Neural crest cell (in vitro differentiated cells): ENCODE results near the gene PIGT. TPM values are rescaled to one million over a fixed set of nuclear protein-coding genes. Genes with fewer than 3 reads are reported as not detected.

Source experiments
- DNase-seq: peaks from one replicate; pipeline ENCODE4 v3.0.0; 2021; ENCODE audit warnings: low read depth, mixed read lengths, low spot score
- H3K27ac Mint-ChIP-seq: one replicate; pipeline ENCODE4 v1.8.0; 2021; ENCODE audit warnings: mild to moderate bottlenecking, mixed read lengths; ENCODE audit not compliant: unreplicated experiment
- H3K27me3 Mint-ChIP-seq: 2 replicates; pipeline ENCODE4 v1.8.0; 2021; ENCODE audit warnings: low read depth, mild to moderate bottlenecking, mixed read lengths
- H3K36me3 Mint-ChIP-seq: 2 replicates; pipeline ENCODE4 v1.8.0; 2021; ENCODE audit warnings: low read depth, mild to moderate bottlenecking, mixed read lengths
- H3K4me1 Mint-ChIP-seq: 2 replicates; pipeline ENCODE4 v1.8.0; 2021; ENCODE audit warnings: mixed read lengths
- H3K4me3 Mint-ChIP-seq: one replicate; pipeline ENCODE4 v1.8.0; 2021; ENCODE audit warnings: mild to moderate bottlenecking, mixed read lengths
- H3K9me3 Mint-ChIP-seq: 2 replicates; pipeline ENCODE4 v1.8.0; 2021; ENCODE audit warnings: mixed read lengths
- total RNA-seq: library from RNA; stranded (reverse); gene quantifications from 2 replicates; pipeline ENCODE4 v1.2.1, GENCODE V29; 2021
- TF ChIP-seq, protein P1 (sequence below): fragments of 200-600 bp; sonication (generic); conservative IDR thresholded peaks from 2 replicates; pipeline ENCODE4 v1.5.0; 2021; ENCODE audit warnings: antibody characterized with exemption, mild to moderate bottlenecking

Gene PIGT
- total RNA-seq, 1 donor from 2014 or later, result 64.8 TPM

DNA sequence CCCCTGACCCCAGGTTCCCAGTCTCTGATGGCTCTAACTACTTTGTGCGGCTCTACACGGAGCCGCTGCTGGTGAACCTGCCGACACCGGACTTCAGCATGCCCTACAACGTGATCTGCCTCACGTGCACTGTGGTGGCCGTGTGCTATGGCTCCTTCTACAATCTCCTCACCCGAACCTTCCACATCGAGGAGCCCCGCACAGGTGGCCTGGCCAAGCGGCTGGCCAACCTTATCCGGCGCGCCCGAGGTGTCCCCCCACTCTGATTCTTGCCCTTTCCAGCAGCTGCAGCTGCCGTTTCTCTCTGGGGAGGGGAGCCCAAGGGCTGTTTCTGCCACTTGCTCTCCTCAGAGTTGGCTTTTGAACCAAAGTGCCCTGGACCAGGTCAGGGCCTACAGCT is 9.6 kb downstream of the PIGT start:
- H3K36me3 Mint-ChIP-seq, result no peaks in the 10 kb centered on the region
- no peaks in the 10 kb centered on the region for H3K27me3 Mint-ChIP-seq
- DNase-seq, result no peak
- H3K4me1 Mint-ChIP-seq, result peaks cover 5% of the 10 kb centered on the region
- H3K9me3 Mint-ChIP-seq, result no peaks in the 10 kb centered on the region
- no peak overlapping the region for H3K27ac Mint-ChIP-seq
- H3K4me3 Mint-ChIP-seq, result no peak overlapping the region
- TF ChIP-seq, protein P1, sequence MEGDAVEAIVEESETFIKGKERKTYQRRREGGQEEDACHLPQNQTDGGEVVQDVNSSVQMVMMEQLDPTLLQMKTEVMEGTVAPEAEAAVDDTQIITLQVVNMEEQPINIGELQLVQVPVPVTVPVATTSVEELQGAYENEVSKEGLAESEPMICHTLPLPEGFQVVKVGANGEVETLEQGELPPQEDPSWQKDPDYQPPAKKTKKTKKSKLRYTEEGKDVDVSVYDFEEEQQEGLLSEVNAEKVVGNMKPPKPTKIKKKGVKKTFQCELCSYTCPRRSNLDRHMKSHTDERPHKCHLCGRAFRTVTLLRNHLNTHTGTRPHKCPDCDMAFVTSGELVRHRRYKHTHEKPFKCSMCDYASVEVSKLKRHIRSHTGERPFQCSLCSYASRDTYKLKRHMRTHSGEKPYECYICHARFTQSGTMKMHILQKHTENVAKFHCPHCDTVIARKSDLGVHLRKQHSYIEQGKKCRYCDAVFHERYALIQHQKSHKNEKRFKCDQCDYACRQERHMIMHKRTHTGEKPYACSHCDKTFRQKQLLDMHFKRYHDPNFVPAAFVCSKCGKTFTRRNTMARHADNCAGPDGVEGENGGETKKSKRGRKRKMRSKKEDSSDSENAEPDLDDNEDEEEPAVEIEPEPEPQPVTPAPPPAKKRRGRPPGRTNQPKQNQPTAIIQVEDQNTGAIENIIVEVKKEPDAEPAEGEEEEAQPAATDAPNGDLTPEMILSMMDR, result no peak

DNA sequence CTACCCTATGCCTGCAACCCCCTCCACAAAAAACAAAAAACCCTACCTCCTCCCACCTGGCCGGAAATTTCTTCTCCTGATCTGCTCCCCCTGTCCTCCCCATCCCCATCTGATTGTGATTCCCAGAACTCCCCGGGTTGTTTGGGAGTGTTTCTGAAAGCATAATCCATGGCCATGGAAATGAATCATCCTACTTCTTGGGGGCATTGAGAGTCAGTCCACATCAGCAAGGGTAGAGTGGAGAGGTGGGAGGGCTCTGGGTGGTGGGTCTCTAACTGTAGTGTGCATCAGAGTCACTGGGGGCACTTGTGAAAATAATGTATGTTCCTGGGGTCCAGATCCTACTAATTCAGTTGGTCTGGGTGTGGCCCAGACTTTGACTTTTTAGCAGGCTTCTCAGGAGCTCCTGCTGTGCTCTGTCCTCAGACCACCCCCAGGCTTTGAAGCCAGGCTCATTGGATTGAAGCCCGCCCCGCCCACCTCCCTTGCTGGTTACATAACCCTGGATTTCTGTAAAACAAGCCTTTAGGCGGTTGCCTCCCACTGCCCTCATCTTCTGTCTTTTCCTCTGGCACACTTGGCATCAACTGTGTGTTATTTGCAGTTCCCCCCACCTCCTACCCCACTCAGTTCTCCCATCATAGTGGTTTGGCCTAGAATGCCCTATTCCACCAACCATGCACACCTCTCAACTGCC is 10.5 kb downstream of the PIGT start:
- Mint-ChIP-seq H3K36me3 (no peaks in the 10 kb centered on the region), H3K4me3 (no peak overlapping the region), H3K27me3 (no peaks in the 10 kb centered on the region), H3K9me3 (no peaks in the 10 kb centered on the region), H3K4me1 (peaks cover 5% of the 10 kb centered on the region), H3K27ac (no peak overlapping the region)
- TF ChIP-seq, protein P1, result no peak
- DNase-seq, result no peak

DNA sequence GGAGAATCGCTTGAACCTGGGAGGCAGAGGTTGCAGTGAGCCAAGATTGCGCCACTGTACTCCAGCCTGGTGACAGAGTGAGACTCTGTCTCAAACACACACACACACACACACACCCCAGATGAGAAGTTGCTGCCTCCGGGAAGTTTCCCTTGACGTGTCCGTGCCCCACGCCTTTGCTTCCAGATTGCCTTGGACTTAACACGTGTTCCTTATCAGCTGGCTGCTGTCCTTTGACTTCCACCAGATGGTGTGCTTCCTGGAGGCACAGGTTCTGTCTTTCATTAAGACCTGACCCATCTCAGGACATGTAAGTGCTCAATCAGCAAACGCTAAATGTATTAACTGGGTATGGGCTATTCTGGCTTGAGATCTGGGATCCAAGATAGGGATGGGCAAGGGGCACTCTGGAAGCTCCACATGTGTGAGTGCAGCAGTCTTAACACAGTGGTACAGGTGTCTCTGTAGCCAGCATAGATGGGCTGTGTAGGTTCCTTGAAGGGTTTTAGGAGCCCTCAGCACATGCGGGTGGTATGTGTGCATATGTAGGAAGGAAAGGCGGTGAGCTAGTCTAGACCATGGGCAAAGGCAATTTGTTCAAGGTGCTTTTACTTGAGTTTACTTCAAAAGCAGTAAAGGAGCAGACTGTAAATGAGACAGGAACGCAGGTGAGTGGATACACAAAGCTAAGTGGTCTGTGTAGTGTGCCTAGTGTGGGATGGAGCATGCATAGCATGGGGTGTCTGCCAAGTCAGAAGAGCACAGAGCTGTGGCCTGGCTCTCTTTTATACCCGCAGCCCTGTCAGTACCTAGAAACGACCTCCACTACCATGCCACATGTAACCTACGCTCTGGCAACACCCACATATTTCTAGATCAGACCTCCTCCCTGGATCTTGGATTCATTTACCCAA is 11.6 kb downstream of the PIGT start:
- no peaks in the 10 kb centered on the region for H3K27me3 Mint-ChIP-seq
- no peak overlapping the region for H3K27ac Mint-ChIP-seq
- DNase-seq, result no peak
- H3K9me3 Mint-ChIP-seq, result no peaks in the 10 kb centered on the region
- TF ChIP-seq, protein P1, result no peak
- H3K36me3 Mint-ChIP-seq, result no peaks in the 10 kb centered on the region
- H3K4me3 Mint-ChIP-seq, result no peak overlapping the region
- peaks cover 5% of the 10 kb centered on the region for H3K4me1 Mint-ChIP-seq

DNA sequence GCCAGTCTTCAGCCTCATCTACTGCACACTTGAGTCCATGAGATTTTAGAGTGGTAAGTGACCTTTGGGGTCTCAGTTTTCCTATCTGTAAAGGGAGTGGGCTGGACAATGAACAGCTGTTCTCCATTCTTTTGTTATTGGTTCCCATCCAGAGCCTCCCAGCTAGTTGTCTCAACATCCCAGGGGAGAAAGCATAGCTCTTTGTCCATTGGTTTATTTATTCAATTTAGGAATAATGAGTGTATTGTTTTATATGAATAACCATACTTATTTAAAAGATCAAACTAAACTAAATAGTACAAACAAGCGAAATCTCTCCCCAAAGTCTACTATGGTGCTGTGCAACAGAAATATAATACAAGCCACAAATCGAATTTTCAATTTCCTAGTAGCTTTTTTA is 13.7 kb downstream of the PIGT start:
- no peaks in the 10 kb centered on the region for H3K27me3 Mint-ChIP-seq
- H3K9me3 Mint-ChIP-seq, result no peaks in the 10 kb centered on the region
- H3K36me3 Mint-ChIP-seq, result peaks cover 2% of the 10 kb centered on the region
- H3K4me3 Mint-ChIP-seq, result no peak overlapping the region
- DNase-seq, result no peak
- H3K4me1 Mint-ChIP-seq, result peaks cover 5% of the 10 kb centered on the region
- TF ChIP-seq, protein P1, result no peak
- H3K27ac Mint-ChIP-seq, result no peak overlapping the region

DNA sequence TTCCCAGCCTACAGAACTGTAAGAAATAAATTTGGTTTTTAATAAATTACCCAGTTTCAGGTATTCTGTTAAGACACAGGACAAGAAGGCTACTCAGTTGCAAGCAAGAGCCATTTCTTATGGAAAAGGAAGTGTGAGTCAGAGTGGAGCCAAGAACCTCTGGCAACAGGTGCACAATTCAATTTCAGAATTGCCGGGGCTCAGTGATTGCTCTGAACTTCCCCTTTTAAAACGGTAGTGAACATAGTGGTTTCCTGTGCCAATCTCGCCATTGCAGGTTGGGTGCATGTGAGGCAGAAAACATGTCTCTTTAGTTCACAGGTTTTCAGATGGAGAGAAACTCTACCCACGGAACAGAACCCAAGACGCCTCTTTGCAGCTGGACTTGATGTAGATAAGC is 16.4 kb downstream of the PIGT start:
- H3K4me1 Mint-ChIP-seq, result peaks cover 5% of the 10 kb centered on the region
- H3K9me3 Mint-ChIP-seq, result no peaks in the 10 kb centered on the region
- peaks cover 12% of the 10 kb centered on the region for H3K27me3 Mint-ChIP-seq
- peaks cover 2% of the 10 kb centered on the region for H3K36me3 Mint-ChIP-seq
- no peak overlapping the region for H3K27ac Mint-ChIP-seq
- TF ChIP-seq, protein P1, result no peak
- H3K4me3 Mint-ChIP-seq, result no peak overlapping the region
- DNase-seq, result no peak
